ENCODE data around the gene PPM1A. TPM values are rescaled to one million over a fixed set of nuclear protein-coding genes. Genes with fewer than 3 reads are reported as not detected.

PPM1A gene
- total and polyA plus RNA-seq, 2 of the 13 experiments (the other 11 are each of a cell fraction or from before 2014, with no cell fraction given), result 23.3 to 29.8 TPM

DNA sequence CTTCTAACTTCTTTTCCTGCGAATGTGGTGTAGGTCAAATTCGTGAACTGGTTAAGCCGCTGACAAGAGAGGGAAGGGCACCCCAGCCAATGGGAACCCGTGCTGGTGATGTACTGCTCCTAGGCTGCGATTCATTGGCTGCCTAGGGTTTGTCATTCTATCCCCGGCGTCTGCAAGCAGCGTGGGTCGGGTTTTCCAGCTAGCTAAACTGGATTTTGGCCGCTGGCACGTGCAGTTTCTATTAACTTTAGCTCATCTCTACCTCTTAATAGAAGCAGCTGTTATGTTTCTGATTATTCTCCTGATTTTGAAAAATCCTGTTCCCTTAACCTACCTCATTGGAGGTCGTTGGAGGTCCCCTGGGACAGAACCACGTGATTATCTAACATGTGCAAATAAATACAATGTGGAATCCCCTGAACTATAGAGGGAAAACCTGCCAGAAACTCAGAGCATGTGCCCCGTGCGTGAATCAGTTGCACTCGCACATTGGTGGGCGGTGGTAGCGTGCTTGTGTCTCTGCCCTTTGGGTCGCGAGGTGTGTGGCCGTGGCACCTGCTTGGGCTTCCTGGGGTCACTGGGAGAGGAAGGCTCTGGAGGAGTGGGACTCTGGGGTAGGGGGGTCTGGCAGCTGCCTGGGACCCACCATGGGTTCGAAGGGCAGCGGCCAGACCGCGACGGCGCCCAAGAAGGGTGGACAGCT is 876 bp upstream of the PPM1A start (continued):
- TF ChIP-seq, protein P1, sequence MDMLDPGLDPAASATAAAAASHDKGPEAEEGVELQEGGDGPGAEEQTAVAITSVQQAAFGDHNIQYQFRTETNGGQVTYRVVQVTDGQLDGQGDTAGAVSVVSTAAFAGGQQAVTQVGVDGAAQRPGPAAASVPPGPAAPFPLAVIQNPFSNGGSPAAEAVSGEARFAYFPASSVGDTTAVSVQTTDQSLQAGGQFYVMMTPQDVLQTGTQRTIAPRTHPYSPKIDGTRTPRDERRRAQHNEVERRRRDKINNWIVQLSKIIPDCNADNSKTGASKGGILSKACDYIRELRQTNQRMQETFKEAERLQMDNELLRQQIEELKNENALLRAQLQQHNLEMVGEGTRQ (IDR thresholded peaks at IDR 0.05; ENCODE audit: low read depth, low read length), result no peak
- TF ChIP-seq, protein P1 (CRISPR knock-in tag; IDR thresholded peaks at IDR 0.05; ENCODE audit: borderline replicate concordance), result peak; percentile 65; the same call in 1 of the 2 replicates
- 0 out of 2 replicates have a peak, but pooled peaks have one; percentile 59 for TF ChIP-seq ZNF232 (CRISPR knock-in tag; IDR thresholded peaks at IDR 0.05; ENCODE audit: borderline replicate concordance)
- peak; percentile 89 for TF ChIP-seq NFYB (CRISPR knock-in tag; IDR thresholded peaks at IDR 0.05)
- peak; percentile 80 for TF ChIP-seq MXD4 (CRISPR knock-in tag; IDR thresholded peaks at IDR 0.05)
- peak; percentile 66; the same call in 1 of the 2 replicates for TF ChIP-seq ZNF776 (CRISPR knock-in tag; IDR thresholded peaks at IDR 0.05)
- TF ChIP-seq, protein P2, sequence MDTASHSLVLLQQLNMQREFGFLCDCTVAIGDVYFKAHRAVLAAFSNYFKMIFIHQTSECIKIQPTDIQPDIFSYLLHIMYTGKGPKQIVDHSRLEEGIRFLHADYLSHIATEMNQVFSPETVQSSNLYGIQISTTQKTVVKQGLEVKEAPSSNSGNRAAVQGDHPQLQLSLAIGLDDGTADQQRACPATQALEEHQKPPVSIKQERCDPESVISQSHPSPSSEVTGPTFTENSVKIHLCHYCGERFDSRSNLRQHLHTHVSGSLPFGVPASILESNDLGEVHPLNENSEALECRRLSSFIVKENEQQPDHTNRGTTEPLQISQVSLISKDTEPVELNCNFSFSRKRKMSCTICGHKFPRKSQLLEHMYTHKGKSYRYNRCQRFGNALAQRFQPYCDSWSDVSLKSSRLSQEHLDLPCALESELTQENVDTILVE (CRISPR knock-in tag; IDR thresholded peaks at IDR 0.05), result no peak
- TF ChIP-seq, protein P3, sequence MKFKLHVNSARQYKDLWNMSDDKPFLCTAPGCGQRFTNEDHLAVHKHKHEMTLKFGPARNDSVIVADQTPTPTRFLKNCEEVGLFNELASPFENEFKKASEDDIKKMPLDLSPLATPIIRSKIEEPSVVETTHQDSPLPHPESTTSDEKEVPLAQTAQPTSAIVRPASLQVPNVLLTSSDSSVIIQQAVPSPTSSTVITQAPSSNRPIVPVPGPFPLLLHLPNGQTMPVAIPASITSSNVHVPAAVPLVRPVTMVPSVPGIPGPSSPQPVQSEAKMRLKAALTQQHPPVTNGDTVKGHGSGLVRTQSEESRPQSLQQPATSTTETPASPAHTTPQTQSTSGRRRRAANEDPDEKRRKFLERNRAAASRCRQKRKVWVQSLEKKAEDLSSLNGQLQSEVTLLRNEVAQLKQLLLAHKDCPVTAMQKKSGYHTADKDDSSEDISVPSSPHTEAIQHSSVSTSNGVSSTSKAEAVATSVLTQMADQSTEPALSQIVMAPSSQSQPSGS (CRISPR knock-in tag; IDR thresholded peaks at IDR 0.05), result peak; percentile 90
- TF ChIP-seq MEIS2 (CRISPR knock-in tag; IDR thresholded peaks at IDR 0.05), result 0 out of 2 replicates have a peak, but pooled peaks have one; percentile 46
- TF ChIP-seq CEBPG (CRISPR knock-in tag; IDR thresholded peaks at IDR 0.05), result no peak
- no peak for TF ChIP-seq ZNF672 (CRISPR knock-in tag; IDR thresholded peaks at IDR 0.05)
- 0 out of 2 replicates have a peak, but pooled peaks have one; percentile 2 for TF ChIP-seq ZNF670 (CRISPR knock-in tag; IDR thresholded peaks at IDR 0.05; ENCODE audit: borderline replicate concordance)
- TF ChIP-seq, protein P4, sequence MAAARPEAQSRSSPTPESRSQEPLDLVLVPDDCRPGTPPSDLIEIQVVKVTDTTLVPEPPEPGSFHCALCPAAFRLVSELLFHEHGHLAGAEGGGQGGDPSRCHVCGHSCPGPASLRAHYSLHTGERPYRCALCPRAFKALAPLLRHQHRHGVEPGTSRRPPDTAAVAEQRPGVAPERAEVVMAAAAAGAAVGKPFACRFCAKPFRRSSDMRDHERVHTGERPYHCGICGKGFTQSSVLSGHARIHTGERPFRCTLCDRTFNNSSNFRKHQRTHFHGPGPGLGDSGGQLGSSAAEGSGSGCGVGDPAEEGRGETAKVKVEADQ (CRISPR knock-in tag; IDR thresholded peaks at IDR 0.05; ENCODE audit: borderline replicate concordance), result peak; percentile 22; the same call in 1 of the 2 replicates
- TF ChIP-seq ZNF335 (CRISPR knock-in tag; IDR thresholded peaks at IDR 0.05), result no peak
- TF ChIP-seq MIER3 (CRISPR knock-in tag; IDR thresholded peaks at IDR 0.05; ENCODE audit: borderline replicate concordance), result no peak
- TF ChIP-seq KLF13 (CRISPR knock-in tag; IDR thresholded peaks at IDR 0.05), result 0 out of 2 replicates have a peak, but pooled peaks have one; percentile 17
- TF ChIP-seq, protein P5, sequence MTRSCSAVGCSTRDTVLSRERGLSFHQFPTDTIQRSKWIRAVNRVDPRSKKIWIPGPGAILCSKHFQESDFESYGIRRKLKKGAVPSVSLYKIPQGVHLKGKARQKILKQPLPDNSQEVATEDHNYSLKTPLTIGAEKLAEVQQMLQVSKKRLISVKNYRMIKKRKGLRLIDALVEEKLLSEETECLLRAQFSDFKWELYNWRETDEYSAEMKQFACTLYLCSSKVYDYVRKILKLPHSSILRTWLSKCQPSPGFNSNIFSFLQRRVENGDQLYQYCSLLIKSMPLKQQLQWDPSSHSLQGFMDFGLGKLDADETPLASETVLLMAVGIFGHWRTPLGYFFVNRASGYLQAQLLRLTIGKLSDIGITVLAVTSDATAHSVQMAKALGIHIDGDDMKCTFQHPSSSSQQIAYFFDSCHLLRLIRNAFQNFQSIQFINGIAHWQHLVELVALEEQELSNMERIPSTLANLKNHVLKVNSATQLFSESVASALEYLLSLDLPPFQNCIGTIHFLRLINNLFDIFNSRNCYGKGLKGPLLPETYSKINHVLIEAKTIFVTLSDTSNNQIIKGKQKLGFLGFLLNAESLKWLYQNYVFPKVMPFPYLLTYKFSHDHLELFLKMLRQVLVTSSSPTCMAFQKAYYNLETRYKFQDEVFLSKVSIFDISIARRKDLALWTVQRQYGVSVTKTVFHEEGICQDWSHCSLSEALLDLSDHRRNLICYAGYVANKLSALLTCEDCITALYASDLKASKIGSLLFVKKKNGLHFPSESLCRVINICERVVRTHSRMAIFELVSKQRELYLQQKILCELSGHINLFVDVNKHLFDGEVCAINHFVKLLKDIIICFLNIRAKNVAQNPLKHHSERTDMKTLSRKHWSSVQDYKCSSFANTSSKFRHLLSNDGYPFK (CRISPR knock-in tag; IDR thresholded peaks at IDR 0.05; ENCODE audit: borderline replicate concordance), result peak; percentile 60; the same call in 1 of the 2 replicates
- TF ChIP-seq ZNF350 (CRISPR knock-in tag; IDR thresholded peaks at IDR 0.05; ENCODE audit: borderline replicate concordance, low read depth), result peak; percentile 77; the same call in 1 of the 2 replicates
- TF ChIP-seq ZNF577 (CRISPR knock-in tag; IDR thresholded peaks at IDR 0.05; ENCODE audit: borderline replicate concordance, low read depth), result no peak
- peak; percentile 49; the same call in 1 of the 2 replicates for TF ChIP-seq CREB1 (IDR thresholded peaks at IDR 0.05)
- peak; percentile 56; the same call in 1 of the 2 replicates for TF ChIP-seq CREB1 (CRISPR knock-in tag; IDR thresholded peaks at IDR 0.05)
- TF ChIP-seq ZNF20 (CRISPR knock-in tag; IDR thresholded peaks at IDR 0.05), result 0 out of 2 replicates have a peak, but pooled peaks have one; percentile 66
